ENCODE measurements around the gene CCL26.

CCL26 gene

DNA sequence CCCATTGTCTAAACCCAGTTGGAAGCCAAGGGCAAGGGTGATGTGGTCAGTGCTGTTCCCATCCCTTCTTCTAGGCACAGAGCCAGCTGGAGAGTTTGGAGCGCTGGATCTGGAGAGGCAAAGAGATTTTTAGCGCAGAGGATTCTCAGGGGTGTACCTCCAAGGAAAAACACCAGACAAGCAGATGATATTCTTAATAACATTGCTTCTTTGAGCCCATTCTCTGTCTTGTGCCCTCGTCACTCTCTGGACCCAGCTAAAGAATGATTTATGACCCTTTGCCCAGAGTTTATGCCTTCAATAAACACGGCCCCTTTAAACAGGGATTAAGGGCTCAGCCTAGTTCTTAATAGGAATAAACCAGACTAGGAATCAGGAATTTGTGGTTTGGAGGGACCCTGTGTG lies 28.6 kb downstream of the CCL26 start:
- TF ChIP-seq, protein P1, sequence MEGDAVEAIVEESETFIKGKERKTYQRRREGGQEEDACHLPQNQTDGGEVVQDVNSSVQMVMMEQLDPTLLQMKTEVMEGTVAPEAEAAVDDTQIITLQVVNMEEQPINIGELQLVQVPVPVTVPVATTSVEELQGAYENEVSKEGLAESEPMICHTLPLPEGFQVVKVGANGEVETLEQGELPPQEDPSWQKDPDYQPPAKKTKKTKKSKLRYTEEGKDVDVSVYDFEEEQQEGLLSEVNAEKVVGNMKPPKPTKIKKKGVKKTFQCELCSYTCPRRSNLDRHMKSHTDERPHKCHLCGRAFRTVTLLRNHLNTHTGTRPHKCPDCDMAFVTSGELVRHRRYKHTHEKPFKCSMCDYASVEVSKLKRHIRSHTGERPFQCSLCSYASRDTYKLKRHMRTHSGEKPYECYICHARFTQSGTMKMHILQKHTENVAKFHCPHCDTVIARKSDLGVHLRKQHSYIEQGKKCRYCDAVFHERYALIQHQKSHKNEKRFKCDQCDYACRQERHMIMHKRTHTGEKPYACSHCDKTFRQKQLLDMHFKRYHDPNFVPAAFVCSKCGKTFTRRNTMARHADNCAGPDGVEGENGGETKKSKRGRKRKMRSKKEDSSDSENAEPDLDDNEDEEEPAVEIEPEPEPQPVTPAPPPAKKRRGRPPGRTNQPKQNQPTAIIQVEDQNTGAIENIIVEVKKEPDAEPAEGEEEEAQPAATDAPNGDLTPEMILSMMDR (IDR thresholded peaks at IDR 0.05): no peak

DNA sequence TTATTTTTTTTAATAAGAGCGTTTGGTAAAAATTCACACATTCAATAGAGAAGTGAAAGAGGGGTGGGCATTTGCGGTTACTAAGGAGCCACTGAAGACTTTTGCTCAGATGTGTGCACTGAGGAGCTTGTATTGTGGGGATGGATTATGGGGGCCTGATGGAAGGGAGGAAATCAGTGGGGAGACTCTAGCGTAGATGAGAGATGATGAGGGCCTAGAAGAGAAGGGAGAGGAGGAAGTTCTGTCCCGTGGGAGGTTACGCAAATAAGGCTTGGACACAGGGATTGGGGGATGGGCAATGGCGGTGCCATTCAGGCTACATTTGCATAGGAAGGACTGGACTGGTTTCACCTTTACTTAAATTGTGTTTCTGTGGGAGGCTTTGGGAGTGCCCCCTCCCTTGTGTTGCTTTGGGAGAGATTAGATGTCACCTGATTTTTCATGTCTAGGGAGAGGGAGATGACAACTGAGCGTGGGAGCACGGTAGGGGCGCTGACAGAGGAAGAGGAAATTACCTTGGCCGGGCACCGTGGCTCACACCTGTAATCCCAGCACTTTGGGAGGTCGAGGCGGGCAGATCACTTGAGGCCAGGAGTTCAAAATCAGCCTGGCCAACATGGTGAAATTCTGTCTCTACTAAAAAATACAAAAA lies 31.0 kb downstream of the CCL26 start:
- TF ChIP-seq, protein P1 (IDR thresholded peaks at IDR 0.05): no peak

DNA sequence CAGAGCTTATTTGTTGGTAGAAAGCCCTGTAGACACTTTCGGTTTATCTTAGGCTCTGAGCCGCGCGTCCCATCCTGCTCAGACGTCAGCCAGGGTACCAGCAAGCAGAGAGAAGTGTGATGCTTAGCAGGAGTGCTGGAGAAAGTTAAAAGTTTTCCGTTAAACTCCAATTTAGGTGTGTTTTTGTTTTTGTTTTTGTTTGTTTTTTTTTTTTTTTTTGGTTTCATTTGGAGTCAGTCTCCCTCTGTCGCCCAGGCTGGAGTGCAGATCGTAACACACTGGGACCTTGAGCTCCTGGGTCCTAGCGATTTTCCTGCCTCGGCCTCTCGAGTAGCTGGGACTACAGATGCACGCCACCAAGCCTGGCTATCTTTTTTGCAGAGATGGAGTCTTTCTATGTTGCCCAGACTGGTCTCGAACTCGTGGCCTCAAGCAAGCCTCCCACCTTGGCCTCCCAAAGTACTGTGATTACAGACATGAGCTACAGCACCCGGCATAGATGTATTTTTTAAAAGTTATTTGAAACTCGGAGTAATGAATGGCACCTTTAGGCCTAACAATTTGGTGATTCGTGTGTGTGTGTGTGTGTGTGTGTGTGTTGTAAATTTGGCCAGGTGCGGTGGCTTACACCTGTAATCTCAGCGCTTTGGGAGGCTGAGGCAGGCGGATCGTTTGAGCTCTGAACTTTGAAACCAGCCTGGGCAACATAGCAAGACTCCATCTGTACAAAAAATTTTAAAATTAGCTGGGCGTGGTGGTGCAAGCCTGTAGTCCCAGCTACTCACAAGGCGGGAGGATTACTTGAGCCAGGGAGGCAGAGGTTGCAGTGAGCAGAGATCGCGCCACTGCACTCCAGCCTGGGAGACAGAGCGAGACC lies 32.0 kb downstream of the CCL26 start:
- TF ChIP-seq, protein P1 (IDR thresholded peaks at IDR 0.05): no peak

DNA sequence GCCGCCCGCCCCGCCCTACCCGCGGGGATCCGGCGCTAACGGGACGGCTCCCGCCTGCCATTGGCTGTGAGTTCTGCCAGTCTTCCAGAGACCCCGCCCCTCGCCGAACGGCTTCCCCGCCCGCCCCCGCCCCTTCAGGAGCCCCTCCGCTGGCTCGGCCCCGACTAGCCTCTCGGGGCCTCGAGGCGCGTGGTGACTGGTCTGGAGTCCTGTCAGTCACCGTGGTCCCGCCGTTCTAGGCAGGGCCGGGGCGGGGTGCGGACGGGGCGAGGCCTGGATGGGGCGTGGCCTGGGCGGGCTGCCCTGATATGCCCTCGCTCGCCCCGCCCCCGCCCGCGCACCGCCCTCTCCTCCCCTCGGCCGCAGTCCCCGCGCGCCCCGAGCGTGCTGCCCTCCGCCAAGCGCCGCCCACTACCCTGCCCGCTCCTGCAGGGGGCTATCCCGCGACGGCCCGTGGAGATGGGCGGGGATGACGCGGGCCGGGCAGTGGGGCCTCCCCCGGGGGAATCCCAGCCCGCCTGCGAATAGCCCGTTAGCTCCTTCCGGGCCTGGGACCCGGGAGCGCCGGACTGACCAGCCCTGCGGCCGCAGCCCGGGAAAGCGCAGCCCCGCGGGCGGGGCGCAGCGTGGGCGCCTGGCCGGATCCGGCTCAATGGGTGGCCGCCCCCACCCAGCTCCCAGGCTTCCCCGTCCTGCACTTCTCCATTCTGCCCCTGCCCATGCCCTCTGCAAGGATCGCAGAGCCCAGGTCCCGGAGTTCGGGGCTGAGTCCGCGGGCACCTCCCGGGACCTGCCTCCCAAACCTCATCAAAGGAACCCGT lies 32.8 kb downstream of the CCL26 start:
- TF ChIP-seq, protein P1 (IDR thresholded peaks at IDR 0.05): no peak

DNA sequence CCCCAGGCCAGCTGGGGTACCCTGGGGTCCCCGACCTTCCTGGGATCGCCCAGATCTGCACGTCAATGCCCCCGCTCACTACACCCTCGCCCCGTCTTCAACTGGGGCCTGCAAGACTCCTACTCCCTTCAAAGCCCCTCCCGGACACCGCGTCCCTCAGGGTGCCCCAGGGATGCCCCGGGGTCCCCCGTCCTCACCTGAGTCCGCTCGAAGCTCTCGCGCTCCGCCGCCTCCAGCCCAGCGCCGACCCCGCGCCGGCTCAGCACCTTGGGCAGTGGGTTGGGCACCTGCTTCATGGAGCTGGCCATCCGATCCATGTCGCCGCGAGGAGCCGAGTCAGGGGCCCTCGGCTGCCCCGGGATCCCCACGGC lies 33.4 kb downstream of the CCL26 start, which contains the start of gene HIP1:
Gene HIP1 (minus strand): TSS at position 338 of the 371 bp plus-strand sequence. CDS start 21 bp downstream, at position 317.
- TF ChIP-seq, protein P1 (IDR thresholded peaks at IDR 0.05): no peak

DNA sequence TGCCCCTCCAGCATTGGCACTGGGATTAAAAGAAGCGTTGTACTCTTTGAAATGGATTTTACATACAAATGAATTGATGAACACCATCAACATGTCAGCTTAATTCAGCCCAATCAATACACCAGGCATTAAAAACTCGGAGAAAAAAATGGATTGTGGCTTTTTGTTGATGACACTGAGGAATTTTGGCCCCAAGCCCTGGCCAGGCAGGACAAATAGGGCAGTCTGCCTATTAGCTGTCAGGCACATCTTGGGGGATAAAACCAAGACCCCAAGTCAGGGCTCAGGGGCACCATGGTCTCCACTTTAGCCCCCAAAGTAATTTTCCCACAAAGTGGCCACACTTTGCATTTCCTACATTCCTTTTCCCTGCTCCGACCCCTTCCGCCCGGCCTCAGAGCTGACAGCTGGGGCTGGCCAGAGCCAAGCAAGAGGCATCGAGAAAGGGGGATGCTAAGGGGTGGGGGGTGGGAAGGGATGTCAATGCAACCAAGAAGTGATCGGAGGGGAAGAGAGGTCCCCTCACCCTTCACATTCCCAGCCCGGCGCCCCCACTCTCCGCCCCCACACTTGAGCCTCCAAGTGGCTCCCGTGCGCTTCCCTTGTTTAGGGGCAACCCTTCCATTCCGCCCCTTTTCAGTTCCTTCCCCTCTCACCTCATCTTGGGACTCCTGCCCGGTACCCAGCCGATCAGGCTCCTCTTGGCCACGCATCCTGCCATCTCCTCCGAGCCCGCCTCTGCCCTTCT lies 34.0 kb downstream of the CCL26 start:
- TF ChIP-seq, protein P1 (IDR thresholded peaks at IDR 0.05): no peak
